ENCODE measurements around the gene RCN1.

- TF ChIP-seq POLR2A (IDR thresholded peaks at IDR 0.05; ENCODE audit: low read depth, low read length) = no peak
- TF ChIP-seq POLR2AphosphoS5 (IDR thresholded peaks at IDR 0.05; ENCODE audit: low read depth, low read length) = no peak
These were observed 17.2 kb upstream of the RCN1 start for GRCh38 chr11:32073644-32074026.
